HG03432 (cell line): Measurements from ENCODE around the gene AFF3.

ENCODE experiments used
- ATAC-seq: cut with Tn5 transposase; IDR thresholded peaks from one replicate; pipeline ENCODE4 v1.9.1; 2021; ENCODE audit warnings: mild to moderate bottlenecking, moderate library complexity; ENCODE audit not compliant: unreplicated experiment

Gene AFF3

DNA sequence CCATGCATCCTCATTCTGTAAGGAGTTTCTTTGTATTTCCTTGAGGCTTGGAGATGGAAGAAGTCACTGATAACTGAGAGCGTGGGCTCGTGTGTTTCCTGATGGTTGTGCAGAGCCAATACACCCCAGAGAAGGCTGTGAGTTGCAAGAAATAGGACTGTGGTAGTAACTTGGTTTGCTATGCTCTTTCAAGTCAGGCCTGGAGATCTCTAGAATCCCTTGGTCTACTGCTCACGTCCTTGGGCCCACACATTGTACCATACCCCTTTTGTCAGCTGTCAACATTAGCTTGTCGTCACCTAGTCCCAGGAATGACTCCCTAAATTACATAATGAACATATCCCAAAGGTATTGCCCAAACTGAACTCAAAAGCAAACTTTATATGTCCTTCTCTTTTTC is 414.2 kb downstream of the AFF3 start:
- no peak for ATAC-seq

DNA sequence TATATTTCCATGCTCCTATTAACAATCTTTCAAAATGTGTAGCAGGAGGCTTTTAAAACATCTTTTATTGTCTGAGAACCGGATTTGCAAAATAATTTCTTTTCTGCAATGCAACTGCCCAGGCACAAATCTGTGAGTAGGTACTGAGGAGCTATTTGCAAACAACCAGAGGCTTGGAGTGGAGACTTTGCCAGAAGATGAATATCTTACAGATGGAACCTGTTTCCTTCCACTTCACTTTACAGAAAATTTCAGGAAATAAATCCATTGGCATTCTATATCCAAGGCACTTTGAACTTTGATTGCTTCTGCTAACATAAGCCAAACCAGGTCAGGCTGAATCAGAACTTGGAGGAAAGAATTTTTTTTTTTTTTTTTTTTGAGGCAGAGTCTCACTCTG is 415.2 kb downstream of the AFF3 start:
- ATAC-seq, result no peak

DNA sequence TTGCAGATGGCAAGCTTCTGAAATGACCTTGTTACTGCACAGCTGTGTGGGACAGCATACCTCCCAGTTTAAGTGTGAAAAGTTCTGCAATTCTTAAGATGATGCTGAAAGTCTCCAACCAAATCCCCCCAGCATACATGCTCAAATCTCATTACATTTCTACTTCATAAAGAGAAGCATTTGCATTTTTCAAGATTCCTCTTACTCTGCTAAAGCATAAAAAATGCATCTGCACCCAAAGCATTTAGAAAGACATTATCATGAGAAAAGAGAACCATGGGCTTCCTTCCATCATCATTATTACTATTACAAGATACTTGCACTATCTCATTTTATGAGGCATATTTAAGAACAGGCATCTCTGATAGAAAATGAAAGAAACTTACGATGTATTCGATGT is 415.7 kb downstream of the AFF3 start:
- ATAC-seq, result no peak

DNA sequence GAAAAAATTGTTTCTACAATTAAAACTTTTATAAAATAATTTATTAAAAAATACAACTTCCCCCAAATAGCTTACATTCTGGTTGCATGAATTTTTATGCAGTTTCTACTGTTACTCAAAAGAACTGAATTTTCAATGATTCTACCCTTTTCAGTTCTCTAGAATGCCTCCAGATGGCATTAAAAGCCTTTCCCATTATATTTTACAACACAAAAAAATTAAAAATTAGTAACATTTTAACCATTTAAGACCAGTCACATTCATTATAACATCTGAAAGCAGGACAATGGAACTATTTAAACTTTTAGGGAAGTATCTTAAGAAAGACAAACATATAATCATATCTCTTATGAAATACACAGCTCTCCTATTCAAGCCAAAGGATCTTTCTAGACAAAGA is 416.6 kb downstream of the AFF3 start:
- no peak for ATAC-seq

DNA sequence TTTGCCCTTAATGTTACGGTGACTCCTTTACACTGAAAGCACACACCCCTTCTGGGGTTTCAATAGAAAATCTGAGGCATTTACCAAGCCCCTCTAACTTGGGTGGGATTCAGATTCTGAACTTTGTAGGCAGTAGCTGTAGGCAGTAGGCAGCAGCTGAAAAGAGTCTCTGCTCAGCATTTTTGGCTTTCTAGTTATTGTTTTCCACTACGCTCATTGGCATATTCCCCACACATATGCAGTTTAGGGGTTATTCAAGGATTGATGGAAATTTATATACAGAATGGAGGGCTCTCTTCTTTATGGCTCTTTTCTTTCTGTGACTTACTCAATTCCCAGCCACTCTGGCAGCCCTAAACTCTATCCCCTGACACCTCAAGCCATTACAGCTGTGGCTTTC is 419.9 kb downstream of the AFF3 start:
- no peak for ATAC-seq

DNA sequence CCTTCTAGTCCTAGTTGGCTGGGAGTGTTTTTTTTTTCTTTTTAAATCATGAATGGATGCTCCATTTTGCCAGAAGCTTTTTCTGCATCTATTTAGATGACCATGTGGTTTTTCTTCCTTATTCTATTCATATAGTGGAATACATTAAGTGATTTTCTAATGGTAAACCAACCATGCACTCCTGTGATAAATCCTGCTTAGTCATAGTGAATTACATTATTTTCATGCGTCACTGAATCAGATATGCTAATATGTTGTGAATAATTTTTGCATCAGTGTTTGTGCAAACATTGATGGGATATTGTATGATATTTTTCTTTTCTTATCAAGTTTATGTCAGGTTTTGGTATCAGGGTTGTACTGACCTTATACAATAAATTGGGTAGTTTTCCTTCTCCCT is 423.3 kb downstream of the AFF3 start:
- ATAC-seq, result no peak

DNA sequence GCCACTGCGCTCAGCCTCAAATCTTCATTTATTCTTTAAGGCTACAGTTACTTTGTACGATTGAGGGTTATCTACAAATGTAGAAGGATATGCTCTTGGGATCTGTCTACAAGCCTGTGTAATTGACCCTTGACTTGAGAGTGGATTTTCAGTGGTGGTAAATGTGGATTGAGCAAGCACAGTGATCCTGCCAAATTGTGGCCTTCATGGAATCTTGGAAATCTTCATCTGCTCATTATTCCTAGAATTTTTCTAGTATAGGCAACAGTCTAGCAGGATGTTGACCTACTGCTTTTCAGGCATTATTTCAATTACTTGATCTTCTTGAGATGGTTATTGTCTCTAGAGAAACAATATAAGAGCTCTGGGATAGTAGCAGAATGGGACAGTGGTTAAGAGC is 426.4 kb downstream of the AFF3 start:
- no peak for ATAC-seq

DNA sequence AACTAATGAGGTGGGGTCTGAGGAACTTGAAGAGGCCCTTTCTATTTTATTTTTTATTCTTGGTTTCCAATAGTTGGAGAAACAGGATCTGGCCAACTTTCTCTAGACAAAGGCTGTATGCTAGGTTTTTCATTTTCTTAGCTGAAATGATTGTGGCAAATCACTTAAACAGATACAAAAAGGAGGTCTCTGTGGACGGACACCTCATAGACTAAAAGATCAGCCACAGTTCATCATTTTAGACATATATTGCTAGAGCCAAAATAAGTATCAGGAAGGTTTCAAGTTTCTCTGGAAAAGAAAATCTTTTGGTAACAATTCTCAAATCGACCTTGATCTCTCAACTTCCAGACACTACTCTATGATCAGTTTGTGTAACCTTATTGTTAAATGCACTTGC is 428.0 kb downstream of the AFF3 start:
- no peak for ATAC-seq

DNA sequence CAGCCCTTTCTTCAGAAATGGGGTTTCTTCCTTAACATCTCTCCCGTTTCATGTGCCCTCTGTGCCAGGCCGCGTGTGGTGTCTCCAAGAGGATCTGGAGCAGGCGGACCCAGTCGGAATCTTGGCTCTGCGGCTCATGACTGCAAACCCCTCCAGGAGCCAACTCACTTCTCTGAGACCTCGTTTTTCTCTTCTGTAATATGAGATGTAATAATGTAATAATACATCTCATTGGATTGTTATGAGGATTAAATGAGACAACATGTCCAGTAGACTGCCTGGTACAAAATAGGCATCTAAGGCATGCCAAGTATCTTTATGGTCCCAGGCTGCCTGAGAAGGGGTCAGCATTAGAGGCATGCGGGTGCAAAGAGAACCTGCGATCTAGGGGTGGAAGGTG is 431.2 kb downstream of the AFF3 start:
- no peak for ATAC-seq

DNA sequence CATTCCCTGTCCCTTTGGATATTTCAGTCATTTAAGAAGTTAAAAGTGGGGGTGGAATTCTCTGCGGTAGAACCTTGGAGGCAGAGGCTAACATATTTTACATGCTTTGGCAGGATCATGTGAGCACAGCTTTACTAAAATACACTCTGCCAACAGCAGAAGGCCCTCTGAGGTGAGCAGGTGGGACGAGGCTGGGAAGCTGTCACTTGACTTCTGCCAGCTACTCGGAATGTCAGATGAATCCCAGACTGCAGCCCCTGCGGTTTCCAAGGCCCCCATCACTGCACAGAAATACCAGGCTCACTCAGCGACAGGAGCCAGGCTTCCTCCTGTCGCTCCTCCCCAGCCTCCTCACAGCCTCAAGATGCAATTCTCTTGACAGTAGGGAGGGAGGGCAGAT is 431.7 kb downstream of the AFF3 start:
- no peak for ATAC-seq

DNA sequence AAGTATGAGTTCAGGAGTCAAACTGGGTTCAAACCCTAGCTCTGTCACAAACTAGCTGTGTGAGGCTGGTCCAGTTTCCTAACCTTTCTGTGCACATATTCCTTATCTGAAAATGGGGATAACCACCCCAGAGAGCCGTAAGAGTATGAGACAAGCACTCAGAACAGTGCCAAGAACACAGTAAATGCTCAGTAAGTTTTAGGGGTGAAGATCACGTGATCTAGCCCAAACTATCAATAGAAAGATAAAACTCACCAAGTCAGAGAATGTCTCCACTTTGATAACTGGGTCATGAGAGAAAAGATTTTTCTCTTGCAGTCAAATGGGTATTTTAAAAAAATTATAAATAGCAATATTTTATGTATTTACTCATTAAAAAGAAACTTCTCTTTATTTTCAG is 433.2 kb downstream of the AFF3 start:
- ATAC-seq, result no peak

DNA sequence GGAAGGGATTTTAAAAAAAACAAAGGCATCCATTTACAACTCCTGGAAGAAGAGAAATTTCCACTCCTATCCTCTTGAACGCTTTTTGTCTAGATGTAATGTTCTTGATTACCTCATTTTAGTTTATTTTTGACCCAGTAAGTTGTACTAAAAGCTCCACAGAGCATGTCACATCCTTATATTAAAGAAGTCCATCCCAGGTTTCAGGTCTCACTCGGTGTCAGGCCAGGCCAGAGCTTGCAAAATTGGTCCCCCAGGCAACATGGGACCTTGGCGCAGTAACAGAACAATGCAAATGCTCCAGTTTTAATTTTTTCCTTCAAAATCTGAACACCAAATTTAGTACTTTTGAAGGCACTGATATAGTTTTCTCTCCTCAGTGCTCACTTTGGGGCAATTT is 434.2 kb downstream of the AFF3 start:
- no peak for ATAC-seq

DNA sequence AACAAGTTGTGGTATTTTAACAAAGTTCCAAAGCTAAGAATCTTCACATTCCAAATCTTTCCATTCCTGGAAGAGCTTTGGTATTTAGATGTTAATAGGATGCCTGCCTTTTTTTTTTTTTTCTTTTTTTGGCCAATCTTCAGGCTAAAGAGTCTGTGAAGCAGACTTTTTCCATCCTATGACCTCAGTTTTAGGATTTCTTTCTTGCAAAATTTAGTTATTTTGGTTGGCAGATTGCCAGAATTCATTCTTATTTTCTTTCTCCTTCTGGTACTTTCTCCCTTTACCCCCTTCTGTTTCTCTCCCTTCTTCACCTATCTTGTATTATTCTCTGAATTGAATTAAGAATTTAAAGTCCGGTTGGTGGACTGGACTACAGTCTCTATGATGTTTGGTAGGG is 434.8 kb downstream of the AFF3 start:
- ATAC-seq, result no peak

DNA sequence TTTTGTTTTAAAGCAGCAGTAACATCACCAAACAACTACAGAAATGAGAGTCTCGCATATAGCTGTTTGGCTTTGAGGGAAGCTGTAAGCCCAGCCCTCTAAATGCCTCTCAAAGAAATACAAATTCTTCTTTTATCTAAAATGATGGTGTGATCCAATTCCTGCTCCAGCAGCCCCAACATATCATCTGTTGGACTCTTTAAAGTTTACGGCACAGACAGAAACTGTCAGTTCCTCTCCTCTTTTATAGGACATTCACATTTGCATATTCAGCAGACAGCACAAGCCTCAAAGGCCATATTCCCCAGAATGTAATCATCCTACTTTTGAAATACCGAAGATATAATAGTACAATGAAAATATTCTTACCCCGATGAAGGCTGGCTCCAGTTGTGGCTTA is 435.7 kb downstream of the AFF3 start:
- ATAC-seq, result no peak

DNA sequence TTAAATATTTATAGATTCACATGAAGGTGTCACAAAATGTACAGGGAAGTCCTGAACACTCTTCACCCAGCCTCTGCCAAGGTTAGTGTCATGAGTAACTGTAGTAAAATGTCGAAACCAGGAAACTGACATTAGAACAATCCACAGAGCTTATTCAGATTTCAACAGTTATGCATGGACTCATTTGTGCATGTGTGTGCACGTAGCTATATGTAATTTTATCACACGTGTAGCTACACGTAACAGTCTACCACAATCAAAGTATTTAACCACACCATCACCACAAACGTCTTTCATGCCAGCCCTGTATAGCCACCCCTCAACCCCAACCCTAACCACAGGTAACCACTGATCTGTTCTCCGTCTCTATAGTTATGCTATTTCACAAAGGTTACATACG is 440.9 kb downstream of the AFF3 start:
- ATAC-seq, result no peak

DNA sequence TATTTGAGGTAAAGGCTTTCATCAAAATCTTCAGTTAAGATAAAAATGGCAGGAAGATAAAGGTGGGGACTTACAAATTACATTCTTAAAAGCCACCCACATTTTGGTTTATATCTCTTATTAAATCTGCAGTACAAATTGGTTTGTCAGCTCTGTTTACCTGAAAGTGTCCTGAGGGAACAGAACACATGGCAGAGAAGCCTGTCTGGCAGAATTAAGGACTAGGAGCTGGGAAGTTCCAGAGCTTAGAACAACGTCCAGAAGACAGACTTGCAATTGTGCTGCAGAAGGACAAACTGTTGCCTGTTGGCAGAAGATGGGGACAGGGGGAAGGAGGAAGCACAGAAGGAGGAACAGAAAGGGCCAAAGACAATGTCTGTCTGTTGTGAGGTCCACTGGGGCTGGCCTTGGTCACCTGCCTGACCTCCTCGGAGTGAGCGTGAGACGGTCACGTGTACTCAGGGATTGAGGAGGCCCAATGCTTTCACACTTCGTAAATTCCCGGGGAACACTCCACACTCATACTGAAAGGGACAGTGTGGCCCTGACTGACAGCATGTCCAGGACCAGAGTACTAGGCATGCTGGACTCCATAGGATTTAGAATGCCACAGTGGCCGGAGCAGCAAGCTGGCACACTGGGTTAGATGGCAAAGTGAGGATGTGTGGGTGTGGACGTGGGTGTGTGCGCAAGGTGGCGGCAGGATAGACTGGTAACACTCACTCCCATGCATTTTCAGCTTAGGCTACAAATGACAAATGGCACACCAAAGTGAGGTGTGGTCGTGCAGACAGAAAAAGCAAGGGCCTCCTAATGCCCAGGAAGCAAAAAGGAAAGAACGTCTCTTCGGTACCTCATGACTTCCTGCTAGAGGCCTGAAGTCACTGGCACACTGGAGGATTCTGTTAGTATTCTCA is 441.6 kb downstream of the AFF3 start:
- no peak for ATAC-seq

DNA sequence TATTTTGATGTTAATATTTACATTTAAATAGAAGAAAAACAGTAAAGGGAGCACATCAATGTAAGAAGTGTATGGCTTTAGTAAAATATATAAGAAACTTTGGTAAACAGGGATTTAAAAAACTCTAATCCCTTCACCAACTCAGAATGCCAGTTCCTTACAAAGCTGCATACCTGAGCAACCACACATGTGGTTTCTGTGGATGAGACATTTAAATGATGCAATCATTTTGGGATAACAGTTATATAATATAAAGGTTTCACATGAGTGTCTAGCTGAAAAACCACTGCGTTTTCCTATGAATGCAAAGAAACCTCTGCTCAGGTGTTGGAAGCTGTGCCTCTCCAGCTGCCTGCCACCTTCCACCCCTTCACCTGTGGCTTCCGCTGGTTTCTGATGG is 443.5 kb downstream of the AFF3 start:
- ATAC-seq, result no peak

DNA sequence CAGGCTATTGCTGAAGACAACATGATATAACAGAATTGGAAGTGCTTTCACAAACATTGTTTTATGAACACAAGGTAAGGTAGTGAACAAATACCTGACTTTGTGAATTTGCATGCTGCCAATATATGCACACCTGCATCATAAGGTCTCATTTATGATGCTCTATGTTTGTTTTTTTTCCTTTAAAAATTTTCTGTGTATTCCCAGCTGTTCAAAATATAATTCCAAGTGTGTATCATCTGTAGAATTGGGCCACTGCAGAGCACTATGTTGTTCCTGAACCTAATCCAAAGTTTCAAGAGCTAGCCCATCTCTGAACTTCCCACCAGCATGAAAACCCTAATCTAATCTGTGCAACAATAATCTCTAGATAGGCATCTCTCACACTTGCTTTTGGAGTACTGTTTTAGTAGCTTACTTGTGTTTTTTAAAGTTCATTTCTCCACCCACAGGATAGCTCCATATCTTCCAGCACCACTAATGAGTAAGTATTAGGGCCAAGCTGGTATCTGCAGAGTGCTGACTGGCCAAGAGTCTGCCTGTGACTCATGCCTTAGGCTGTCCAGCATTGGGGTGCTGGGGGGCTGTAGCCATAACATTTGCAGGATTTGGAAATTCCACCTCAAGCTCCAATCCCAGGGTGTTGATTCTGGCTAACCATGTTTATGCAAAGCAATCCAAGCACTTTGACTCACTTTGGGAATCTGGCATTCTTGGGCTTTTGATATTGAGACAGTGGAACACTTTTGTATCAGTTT is 444.4 kb downstream of the AFF3 start:
- no peak for ATAC-seq

DNA sequence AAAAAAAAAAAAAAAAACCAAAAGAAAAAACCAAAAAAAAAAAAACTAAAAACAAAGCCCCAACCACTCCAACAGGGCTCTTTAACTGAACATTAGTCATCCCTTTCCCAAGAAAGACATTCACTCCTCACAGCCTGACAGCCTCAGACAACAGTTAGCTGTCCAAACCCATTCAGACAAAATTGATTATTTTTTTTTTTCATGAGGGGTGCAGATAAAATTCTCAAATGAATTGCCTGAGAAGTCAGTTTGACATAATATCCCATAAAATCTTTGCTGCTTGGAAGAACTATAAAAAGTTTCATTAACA is 446.5 kb downstream of the AFF3 start:
- ATAC-seq, result no peak

DNA sequence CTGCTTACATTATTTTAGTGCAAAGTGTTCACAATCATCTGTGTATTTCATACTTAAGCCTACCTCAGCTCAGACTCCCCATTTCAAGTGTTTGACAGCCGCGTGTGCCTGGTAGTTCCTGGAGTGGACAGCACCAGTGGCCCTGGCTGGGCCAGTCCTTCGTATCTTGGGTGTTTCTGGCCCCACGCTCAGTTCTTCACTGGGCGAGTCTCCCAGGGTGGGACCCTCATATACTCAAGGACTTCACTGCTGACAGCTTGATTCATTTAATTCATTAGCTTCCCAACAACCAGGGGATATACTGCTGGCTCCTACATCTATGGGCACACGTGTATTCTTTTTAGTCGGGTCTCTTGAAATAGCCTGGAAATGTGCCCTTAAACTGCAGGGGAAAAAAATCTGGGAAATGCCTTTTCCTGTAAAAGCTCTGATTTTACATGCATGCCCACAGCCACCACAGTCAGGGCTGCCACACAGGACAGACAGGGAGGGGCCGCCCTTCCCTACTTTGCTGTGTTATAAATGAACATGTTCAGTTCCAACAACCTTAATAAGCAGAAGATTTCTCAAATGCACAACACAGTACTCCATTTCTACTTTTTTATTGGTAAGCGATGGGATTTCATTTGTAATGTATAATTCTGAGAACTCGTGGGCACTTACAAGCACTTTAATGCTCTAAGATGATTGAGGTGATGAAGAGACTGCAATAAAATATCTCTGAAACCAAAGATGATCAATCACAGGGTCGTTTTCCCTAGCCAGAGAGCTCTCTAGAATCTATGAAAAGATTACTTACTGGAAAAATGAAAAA is 447.1 kb downstream of the AFF3 start:
- ATAC-seq, result no peak

DNA sequence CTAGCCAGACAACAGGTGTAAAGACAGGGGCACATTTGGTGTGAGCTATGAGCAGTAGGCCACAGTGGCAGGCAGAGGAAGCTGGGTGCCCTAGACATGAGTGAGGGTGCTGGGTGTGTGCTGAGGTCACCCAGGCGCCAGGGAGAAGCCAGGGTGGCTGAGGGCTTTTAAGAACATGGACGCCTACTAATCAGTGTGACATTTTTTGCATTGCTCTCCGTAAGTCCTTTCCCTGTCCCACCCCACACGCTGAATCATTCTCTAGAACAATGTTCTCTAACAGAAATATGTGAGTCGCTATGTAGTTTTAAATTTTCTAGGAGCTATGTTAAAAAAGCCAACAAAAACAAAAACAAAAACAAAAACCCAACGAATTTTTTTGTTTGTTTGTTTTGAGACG is 448.1 kb downstream of the AFF3 start:
- ATAC-seq, result no peak

DNA sequence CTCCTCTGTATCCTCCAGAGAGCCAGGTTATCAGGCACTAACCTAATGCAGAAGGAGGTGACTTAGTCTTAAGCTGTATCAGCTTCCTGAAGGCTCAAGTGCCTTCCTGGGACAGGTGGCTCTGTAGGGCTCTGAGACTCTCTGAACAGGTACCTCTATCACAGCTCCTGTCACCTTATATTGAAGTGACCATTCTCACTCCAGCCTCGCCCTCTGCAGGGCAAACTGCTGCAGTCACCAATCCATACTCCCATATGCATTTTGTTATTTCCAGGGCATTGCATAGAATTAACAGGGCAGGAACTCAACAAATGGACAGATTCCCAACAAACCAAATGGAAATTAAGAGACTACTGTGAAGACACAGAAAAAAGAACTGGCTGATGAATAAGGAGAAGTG is 449.6 kb downstream of the AFF3 start:
- no peak for ATAC-seq
